Measurements from ENCODE around the gene PEPD.

The PEPD gene

GRCh38 chr19:33440682-33441081 is 80.9 kb downstream of the PEPD start:
- DNase-seq (ENCODE audit: low read depth in 2 of 2, low spot score in 1 of 2), result no peak

- DNase-seq (ENCODE audit: low read depth in 2 of 2, low spot score in 1 of 2), result no peak
Observed at GRCh38 chr19:33440241-33440640, 81.3 kb downstream of the PEPD start.

- DNase-seq (ENCODE audit: low read depth in 2 of 2, low spot score in 1 of 2), result no peak
Observed at GRCh38 chr19:33438987-33439781, 82.4 kb downstream of the PEPD start.

DNA sequence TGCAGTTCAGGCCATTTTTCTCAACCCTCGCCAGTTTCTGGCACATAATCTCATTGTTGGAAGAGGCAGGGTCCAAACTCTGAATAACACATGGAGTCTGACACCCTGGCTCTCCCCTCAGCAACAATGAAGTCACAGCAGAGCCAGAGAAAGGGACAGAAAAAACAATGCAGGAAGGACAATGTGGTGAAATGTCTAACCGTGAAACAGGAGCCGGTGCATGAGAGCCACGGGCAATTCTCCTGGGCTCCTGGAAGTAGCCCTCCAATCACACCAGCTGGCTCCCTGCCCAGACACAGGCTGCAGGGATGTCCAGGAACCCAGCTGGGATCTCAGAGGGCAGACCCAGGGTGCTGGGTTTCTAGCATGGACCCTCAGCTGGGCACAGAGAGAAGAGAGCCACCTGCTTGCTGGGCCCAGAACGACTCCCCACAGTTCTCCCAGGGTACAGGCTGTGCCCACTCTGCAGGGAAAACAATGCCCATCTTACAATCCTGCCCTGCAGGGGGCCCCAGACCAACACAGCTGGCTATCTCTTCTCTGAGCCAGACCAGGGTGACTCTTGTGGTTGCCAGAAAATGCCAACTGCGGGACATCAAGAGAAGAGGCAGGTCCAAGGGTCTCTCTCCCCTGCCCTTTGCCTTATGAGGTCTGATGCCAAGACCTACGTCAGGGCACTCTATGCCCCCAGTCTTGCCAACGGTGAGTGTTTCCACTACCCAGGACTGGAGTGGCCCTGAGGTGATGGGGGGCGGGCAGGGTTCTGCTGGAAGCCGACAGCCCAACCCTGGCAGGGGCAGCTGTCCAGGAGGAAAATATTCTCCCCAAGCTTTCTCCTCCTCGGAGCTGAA is 83.5 kb downstream of the PEPD start:
- DNase-seq (ENCODE audit: low read depth in 2 of 2, low spot score in 1 of 2), result no peak

- DNase-seq (ENCODE audit: low read depth in 2 of 2, low spot score in 1 of 2), result no peak
Observed at GRCh38 chr19:33437393-33437820, 84.2 kb downstream of the PEPD start.

- no peak for DNase-seq (ENCODE audit: low read depth in 2 of 2, low spot score in 1 of 2)
Observed at GRCh38 chr19:33436360-33437345, 84.9 kb downstream of the PEPD start.

DNA sequence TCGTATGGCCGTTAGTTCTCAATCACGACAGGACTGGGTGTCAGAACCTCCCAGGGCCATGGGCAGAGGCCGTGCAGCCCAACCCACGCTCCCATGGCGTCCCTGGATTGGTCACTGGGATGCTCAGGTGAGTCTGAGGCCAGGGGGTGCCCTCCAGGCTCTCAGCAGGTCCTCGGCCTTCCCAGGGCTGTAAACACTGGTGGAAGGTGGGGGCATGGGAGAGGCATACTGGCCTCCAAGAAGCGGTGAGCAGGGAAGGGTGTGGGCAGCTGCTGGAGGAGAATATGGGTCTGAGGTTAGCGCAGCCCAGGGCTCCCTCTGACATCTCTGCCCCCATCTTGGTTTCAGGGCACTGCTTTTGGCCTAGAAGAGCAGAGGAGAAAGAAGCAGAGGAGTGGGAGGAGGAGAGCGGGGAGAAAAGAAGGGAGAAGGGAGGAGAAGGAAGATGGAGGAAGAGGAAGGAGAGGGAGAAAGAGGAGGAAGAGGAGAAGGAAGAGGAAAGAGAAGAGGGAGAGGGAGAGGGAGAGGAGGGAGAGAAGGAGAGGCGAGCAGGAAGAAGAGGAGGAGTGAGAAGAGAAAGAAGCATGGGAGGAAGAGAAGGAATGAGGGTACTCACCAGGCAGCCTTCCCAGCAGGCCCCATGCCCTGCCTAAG is 85.8 kb downstream of the PEPD start:
- no peak for DNase-seq (ENCODE audit: low read depth in 2 of 2, low spot score in 1 of 2)

GRCh38 chr19:33434886-33435705 is 86.5 kb downstream of the PEPD start:
- no peak for DNase-seq (ENCODE audit: low read depth in 2 of 2, low spot score in 1 of 2)

DNA sequence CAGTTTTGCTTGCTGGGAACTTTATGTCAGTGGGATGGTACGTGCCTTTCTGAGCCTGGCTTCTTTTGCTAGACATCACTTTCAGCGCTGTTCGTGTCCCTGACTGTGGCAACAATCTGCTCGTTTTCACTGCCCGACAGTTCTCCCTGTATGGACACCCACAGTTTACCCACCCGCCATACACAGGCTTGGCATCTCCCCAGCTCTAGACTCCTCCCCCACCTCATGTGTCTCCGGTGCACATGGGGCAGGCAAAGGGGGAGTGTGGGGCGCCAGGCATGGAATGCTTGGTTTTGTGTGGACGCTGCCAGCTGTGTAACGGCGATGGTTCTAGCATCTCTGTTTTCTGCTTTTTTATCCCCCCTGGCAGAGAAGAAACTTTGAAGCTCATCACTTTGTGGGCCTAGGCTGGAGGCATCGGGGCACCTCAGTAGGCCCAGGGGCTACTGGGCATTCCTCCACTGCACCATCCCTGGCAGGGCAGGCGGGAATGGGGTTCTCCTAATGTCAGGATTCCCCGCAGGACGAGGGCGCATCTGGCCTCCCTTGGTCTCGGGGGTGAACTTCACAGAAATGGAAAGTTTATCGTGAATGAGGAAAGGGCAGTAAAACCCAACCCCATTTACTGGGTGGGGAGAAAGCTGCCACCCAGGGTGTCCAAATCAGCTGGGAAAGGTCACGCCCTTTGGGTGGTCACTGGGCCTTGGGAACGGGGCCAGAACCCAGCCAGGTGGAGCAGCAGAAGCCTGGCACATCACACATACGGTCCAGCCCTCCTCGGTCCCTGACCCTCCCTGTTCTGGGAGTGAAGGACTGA is 87.3 kb downstream of the PEPD start:
- no peak for DNase-seq (ENCODE audit: low read depth in 2 of 2, low spot score in 1 of 2)

DNA sequence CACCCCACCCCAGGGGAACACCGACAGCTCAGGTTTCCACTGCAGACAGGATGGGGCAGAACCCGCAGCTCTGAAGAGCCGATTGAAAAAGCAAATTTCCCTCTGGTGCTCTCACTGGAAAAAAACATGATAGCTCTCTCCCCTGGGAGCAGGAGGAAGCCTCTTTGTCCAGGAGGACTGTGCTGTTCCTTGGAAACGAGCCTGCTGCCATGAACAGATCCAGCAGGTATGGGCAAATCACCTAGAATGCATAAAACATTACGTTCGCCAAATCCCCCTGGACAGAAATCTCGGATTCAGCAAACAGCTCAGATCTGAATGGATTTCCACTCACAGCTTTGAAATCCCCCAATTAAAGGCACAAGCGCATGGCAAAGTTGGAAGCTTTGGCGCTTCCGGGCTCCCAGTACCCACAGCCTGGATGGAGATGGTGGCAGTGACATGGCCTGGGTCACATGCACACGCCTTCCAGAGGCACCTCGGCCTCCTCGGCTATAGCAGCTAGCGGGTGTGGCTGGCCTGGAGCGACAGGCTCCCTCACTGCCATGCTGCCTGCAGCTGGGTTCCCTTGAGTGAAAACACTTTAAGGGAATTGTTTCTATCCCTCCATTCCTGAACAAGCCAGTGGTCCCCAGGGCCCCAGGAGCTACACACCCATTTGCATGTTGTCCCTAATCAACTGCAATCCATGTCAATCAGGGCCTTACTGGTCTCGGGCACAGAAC is 89.0 kb downstream of the PEPD start:
- DNase-seq (ENCODE audit: low read depth in 2 of 2, low spot score in 1 of 2), result no peak

- no peak for DNase-seq (ENCODE audit: low read depth in 2 of 2, low spot score in 1 of 2)
Observed at GRCh38 chr19:33432015-33432414, 89.6 kb downstream of the PEPD start.

DNA sequence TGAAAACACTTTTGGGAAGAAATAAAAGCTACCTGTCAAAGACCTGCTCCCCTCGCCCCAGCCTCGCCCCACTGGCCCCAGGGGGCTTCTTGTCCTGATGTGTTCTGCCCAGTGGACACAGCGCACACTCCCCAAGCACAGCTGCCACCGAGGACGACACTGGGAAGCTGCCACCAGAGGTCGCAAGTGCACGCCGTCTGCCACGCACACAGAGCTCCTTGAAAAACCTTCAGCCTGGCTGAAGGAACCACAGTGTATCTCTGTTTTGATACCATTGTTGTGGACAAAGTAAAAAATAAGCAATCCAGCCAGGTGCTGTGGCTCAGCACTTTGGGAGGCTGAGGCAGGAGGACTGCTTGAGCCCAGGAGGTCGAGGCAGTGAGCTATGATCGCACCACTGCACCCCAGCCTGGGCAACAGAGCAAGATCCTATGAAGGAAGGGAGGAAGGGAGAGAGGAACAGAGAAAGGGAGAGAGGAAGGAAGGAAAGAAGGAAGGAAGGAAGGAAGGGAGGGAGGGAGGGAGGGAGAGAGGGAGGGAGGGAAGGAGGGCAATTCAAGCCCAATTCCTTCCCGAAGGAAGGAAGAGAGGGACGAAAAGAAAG is 90.8 kb downstream of the PEPD start:
- peak in 1 of 2 donors; percentile 15 for DNase-seq (ENCODE audit: low read depth in 2 of 2, low spot score in 1 of 2)

GRCh38 chr19:33429891-33430673 is 91.5 kb downstream of the PEPD start:
- no peak for DNase-seq (ENCODE audit: low read depth in 2 of 2, low spot score in 1 of 2)

DNA sequence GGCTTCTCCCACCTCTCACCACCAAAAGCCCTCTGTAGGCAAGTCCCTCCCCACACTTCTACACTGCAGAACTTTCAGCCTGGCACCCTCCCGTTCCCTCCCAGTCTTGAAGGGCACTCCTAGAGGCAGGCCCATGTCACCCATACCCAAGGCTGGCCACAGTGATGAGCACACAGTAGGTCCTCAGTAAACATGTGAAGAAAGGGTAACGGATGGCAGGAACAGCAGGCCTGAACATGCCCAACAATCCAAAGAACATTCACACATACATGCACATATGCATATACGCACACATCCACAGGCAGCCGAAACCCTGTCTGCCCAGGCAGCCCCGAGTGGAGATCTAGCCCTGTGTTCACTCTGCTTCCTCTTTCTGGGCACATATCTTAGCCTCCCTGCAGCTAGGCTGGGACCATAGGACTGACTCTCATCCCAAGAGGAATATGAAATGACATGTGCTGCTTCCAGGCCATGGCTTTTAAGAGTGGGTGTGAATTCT is 92.9 kb downstream of the PEPD start:
- no peak for DNase-seq (ENCODE audit: low read depth in 2 of 2, low spot score in 1 of 2)

DNA sequence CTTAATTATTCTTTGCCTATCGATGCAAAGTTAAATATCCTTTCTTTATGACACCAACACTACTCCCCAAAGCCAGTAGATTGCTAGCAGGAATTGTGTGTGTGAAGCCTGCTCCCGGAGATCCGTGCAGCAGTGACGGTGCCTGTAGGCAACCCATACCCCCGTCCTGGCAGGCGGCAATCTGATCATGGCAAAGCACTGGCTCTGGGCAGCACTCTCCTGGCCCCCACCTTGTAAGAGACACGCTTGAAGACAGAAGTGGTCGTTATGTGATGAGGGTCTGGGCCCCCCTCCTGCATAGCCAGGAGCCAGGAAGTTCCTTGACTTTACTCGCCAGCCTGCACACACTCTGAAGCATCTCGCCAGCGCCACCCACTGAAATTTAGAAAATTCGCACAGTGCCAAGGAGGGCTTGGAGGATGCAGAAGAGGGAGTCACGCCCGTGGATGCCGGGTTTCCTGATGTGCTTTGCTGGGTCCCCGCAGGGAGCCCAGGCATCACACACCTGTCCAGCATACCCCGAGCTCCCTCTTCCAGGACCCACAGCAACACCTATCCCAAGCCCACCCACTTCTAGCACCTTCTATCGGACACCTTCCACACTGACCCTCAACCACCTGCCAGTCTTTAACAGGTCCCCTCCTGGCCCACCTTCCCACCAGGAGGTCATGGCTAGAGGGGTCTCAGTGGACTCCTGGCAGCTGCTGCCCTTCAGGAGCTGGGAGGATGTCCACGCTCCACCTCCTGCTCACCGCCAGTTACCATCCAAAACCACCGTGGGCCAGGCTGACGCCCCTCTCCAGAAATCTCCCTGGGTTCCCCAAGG is 93.6 kb downstream of the PEPD start:
- no peak for DNase-seq (ENCODE audit: low read depth in 2 of 2, low spot score in 1 of 2)
